ENCODE measurements around the gene PDCD1. TPM values are rescaled to one million over a fixed set of nuclear protein-coding genes. Genes with fewer than 3 reads are reported as not detected.

PDCD1 gene
- total RNA-seq, 1 donor from 2014 or later, result not detected

- no peaks in the 10 kb centered on the region for H3K4me1 Mint-ChIP-seq (ENCODE audit: unreplicated experiment)
- no peak overlapping the region for H3K27ac Mint-ChIP-seq (ENCODE audit: unreplicated experiment)
- TF ChIP-seq CTCF (IDR thresholded peaks at IDR 0.05; ENCODE audit: unreplicated experiment), result no peak
- no peaks in the 10 kb centered on the region for H3K9me3 Mint-ChIP-seq (ENCODE audit: unreplicated experiment)
- H3K27me3 Mint-ChIP-seq (ENCODE audit: unreplicated experiment), result peaks cover 7% of the 10 kb centered on the region
- DNase-seq (ENCODE audit: low spot score), result no peak
- H3K36me3 Mint-ChIP-seq (ENCODE audit: low read depth, unreplicated experiment), result no peaks in the 10 kb centered on the region
- no peak overlapping the region for H3K4me3 Mint-ChIP-seq (ENCODE audit: unreplicated experiment)
Observed at GRCh38 chr2:241815477-241816430, 42.9 kb downstream of the PDCD1 start.

GRCh38 chr2:241814643-241815476 is 43.8 kb downstream of the PDCD1 start:
- DNase-seq (ENCODE audit: low spot score), result no peak
- TF ChIP-seq CTCF (IDR thresholded peaks at IDR 0.05; ENCODE audit: unreplicated experiment), result no peak
- no peaks in the 10 kb centered on the region for H3K36me3 Mint-ChIP-seq (ENCODE audit: low read depth, unreplicated experiment)
- H3K4me1 Mint-ChIP-seq (ENCODE audit: unreplicated experiment), result no peaks in the 10 kb centered on the region
- H3K9me3 Mint-ChIP-seq (ENCODE audit: unreplicated experiment), result no peaks in the 10 kb centered on the region
- H3K27me3 Mint-ChIP-seq (ENCODE audit: unreplicated experiment), result peaks cover 4% of the 10 kb centered on the region
- H3K27ac Mint-ChIP-seq (ENCODE audit: unreplicated experiment), result no peak overlapping the region
- no peak overlapping the region for H3K4me3 Mint-ChIP-seq (ENCODE audit: unreplicated experiment)

- no peaks in the 10 kb centered on the region for H3K4me1 Mint-ChIP-seq (ENCODE audit: unreplicated experiment)
- peaks cover 4% of the 10 kb centered on the region for H3K27me3 Mint-ChIP-seq (ENCODE audit: unreplicated experiment)
- no peak for TF ChIP-seq CTCF (IDR thresholded peaks at IDR 0.05; ENCODE audit: unreplicated experiment)
- H3K4me3 Mint-ChIP-seq (ENCODE audit: unreplicated experiment), result no peak overlapping the region
- H3K9me3 Mint-ChIP-seq (ENCODE audit: unreplicated experiment), result no peaks in the 10 kb centered on the region
- H3K36me3 Mint-ChIP-seq (ENCODE audit: low read depth, unreplicated experiment), result no peaks in the 10 kb centered on the region
- no peak for DNase-seq (ENCODE audit: low spot score)
- H3K27ac Mint-ChIP-seq (ENCODE audit: unreplicated experiment), result no peak overlapping the region
Observed at GRCh38 chr2:241814393-241814642, 44.4 kb downstream of the PDCD1 start.

- H3K27me3 Mint-ChIP-seq (ENCODE audit: unreplicated experiment), result peaks cover 8% of the 10 kb centered on the region
Observed at GRCh38 chr2:241813644-241814392, 44.9 kb downstream of the PDCD1 start.

More at GRCh38 chr2:241813644-241814392, 44.9 kb downstream of the PDCD1 start:
- H3K4me1 Mint-ChIP-seq (ENCODE audit: unreplicated experiment), result no peaks in the 10 kb centered on the region
- no peaks in the 10 kb centered on the region for H3K36me3 Mint-ChIP-seq (ENCODE audit: low read depth, unreplicated experiment)
- TF ChIP-seq CTCF (IDR thresholded peaks at IDR 0.05; ENCODE audit: unreplicated experiment), result no peak
- DNase-seq (ENCODE audit: low spot score), result no peak
- H3K27ac Mint-ChIP-seq (ENCODE audit: unreplicated experiment), result no peak overlapping the region
- no peaks in the 10 kb centered on the region for H3K9me3 Mint-ChIP-seq (ENCODE audit: unreplicated experiment)
- H3K4me3 Mint-ChIP-seq (ENCODE audit: unreplicated experiment), result no peak overlapping the region
